Upper lobe of left lung (tissue), 6 donors: Measurements from ENCODE around the gene UBQLN1. TPM values are rescaled to one million over a fixed set of nuclear protein-coding genes. Genes with fewer than 3 reads are reported as not detected.

Experiments
- ATAC-seq, 2 donors: fragments of 200-7000 bp; cut with Tn5 transposase; one replicate each; pipeline ENCODE4 v1.9.1; 2022; ENCODE audit warnings: mild to moderate bottlenecking in 2 of 2, moderate library complexity in 2 of 2; ENCODE audit not compliant: low FRiP score in 2 of 2
- DNase-seq, 2 donors: peaks; one replicate each; pipeline ENCODE4 v3.0.0-alpha.2; 2019 to 2020
- H3K27ac ChIP-seq, 4 donors: fragments of 200-600 bp; sonication (generic); one replicate each; pipeline ENCODE4 v1.5.1; 2016 to 2019
- H3K27me3 ChIP-seq, 4 donors: fragments of 200-600 bp; sonication (generic); one replicate each; pipeline ENCODE4 v1.5.1; 2017 to 2019
- H3K36me3 ChIP-seq, 4 donors: fragments of 200-600 bp; sonication (generic); one replicate each; pipeline ENCODE4 v1.5.1; 2016 to 2019
- H3K4me1 ChIP-seq, 4 donors: fragments of 200-600 bp; sonication (generic); one replicate each; pipeline ENCODE4 v1.5.1; 2018 to 2019
- H3K4me3 ChIP-seq, 4 donors: fragments of 200-600 bp; sonication (generic); one replicate each; pipeline ENCODE4 v1.5.1; 2017 to 2019; ENCODE audit warnings: mild to moderate bottlenecking in 2 of 4, moderate library complexity in 1 of 4
- H3K9me3 ChIP-seq, 4 donors: fragments of 200-600 bp; sonication (generic); one replicate each; pipeline ENCODE4 v1.5.1; 2018 to 2019
- EP300 ChIP-seq, 4 donors: sonication (generic); formaldehyde crosslinking; IDR thresholded peaks; one replicate each; pipeline ENCODE4 v1.5.1; 2017; ENCODE audit warnings: antibody characterized with exemption in 4 of 4, control low read depth in 2 of 4
- POLR2A ChIP-seq, 4 donors: fragments of 450-650 bp; IDR thresholded peaks; one replicate each; pipeline ENCODE4 v1.5.1; 2016 to 2017; ENCODE audit warnings: antibody characterized with exemption in 4 of 4, mild to moderate bottlenecking in 2 of 4
- POLR2AphosphoS5 ChIP-seq, 2 donors: sonication (generic); formaldehyde crosslinking; IDR thresholded peaks; one replicate each; pipeline ENCODE4 v1.5.1; 2017; ENCODE audit warnings: antibody characterized with exemption in 2 of 2
- WGBS, 2 donors: methylation state at CpG; one replicate each; pipeline ENCODE4 v1.1.5; 2017 to 2018; 5-methylcytosine and 5-hydroxymethylcytosine counted together
- total RNA-seq, 6 donors: library from RNA; depleted of rRNA in 4 of 6; stranded (reverse); fragments of >200 nt in 4 of 6; gene quantifications; one replicate each; pipeline versions ENCODE4 v1.1.0 to v1.2.1, GENCODE V29; 2016 to 2021
- TF ChIP-seq, protein P1 (sequence below), 6 experiments: fragments of 450-650 bp in 4 of 6; fragments of 200-600 bp in 2 of 6; sonication (generic) in 2 of 6; IDR thresholded peaks; one replicate each; pipeline ENCODE4 v1.5.1; 2016 to 2019; ENCODE audit warnings: antibody characterized with exemption in 6 of 6
- donor health status: DM: no; HTN: no; CAD: no; lungs with moderate emphysema.
- donor health status: DM: no; HTN: yes; CAD: no; lungs with severe emphysema.

UBQLN1 gene
- total RNA-seq, 6 donors from 2014 or later, result 75.6 to 113 (median 84.7) TPM

GRCh38 chr9:83665580-83666200 is 42.1 kb downstream of the UBQLN1 start:
- no peak for TF ChIP-seq EP300 (IDR thresholded peaks at IDR 0.05)
- TF ChIP-seq, protein P1, sequence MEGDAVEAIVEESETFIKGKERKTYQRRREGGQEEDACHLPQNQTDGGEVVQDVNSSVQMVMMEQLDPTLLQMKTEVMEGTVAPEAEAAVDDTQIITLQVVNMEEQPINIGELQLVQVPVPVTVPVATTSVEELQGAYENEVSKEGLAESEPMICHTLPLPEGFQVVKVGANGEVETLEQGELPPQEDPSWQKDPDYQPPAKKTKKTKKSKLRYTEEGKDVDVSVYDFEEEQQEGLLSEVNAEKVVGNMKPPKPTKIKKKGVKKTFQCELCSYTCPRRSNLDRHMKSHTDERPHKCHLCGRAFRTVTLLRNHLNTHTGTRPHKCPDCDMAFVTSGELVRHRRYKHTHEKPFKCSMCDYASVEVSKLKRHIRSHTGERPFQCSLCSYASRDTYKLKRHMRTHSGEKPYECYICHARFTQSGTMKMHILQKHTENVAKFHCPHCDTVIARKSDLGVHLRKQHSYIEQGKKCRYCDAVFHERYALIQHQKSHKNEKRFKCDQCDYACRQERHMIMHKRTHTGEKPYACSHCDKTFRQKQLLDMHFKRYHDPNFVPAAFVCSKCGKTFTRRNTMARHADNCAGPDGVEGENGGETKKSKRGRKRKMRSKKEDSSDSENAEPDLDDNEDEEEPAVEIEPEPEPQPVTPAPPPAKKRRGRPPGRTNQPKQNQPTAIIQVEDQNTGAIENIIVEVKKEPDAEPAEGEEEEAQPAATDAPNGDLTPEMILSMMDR (IDR thresholded peaks at IDR 0.05), result no peak
- no peak for TF ChIP-seq POLR2AphosphoS5 (IDR thresholded peaks at IDR 0.05)
- no peak for TF ChIP-seq POLR2A (IDR thresholded peaks at IDR 0.05)
- Histone ChIP-seq H3K27me3 (no peaks in the 10 kb centered on the region), H3K9me3 (no peaks in the 10 kb centered on the region), H3K36me3 (peaks cover 22 to 60% (median 30%) of the 10 kb centered on the region in 4 donors), H3K27ac (peak overlapping the region; percentile 13 to 70 (median 24)), H3K4me1 (peaks cover 0 to 4% (median 4%) of the 10 kb centered on the region in 4 donors), H3K4me3 (no peak overlapping the region)
- ATAC-seq, result no peak
- no peak for DNase-seq
- WGBS, 2 donors, result 45 to 46% methylated on average over 5 of the region's 5 CpGs

DNA sequence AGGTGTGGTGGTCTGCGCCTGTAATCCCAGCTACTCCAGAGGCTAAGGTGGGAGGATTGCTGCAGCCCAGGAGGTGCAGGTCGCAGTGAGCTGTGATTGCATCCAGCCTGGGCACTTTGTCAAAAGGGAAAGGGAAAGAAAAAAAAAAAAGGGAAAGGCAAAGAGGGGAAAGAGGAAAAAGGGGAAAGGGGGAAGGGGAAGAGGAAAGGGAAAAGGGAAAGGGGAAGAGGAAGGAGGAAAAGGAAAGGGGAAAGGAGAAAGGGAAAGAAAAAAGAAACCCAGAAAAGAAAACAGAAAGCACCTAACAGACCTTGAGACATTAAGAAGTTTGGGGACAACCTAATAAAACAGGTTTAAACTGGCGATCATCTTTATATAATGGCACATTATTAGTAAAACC is 44.8 kb downstream of the UBQLN1 start:
- no peak overlapping the region for H3K27ac ChIP-seq
- TF ChIP-seq, protein P1 (IDR thresholded peaks at IDR 0.05), result no peak
- H3K27me3 ChIP-seq, result no peaks in the 10 kb centered on the region
- ATAC-seq (no peak), DNase-seq (no peak)
- peaks cover 26 to 67% (median 41%) of the 10 kb centered on the region in 4 donors for H3K36me3 ChIP-seq
- H3K9me3 ChIP-seq, result no peaks in the 10 kb centered on the region
- 96 to 98% methylated on average over 3 of the region's 3 CpGs for WGBS, 2 donors
- H3K4me3 ChIP-seq, result no peak overlapping the region
- peaks cover 0 to 4% (median 4%) of the 10 kb centered on the region in 4 donors for H3K4me1 ChIP-seq

GRCh38 chr9:83656952-83657351 is 50.8 kb downstream of the UBQLN1 start:
- no peak overlapping the region for H3K4me3 ChIP-seq
- TF ChIP-seq POLR2A (IDR thresholded peaks at IDR 0.05) (no peak), POLR2AphosphoS5 (IDR thresholded peaks at IDR 0.05) (no peak), EP300 (IDR thresholded peaks at IDR 0.05) (no peak)
- TF ChIP-seq, protein P1 (IDR thresholded peaks at IDR 0.05), result no peak
- DNase-seq, result no peak
- H3K36me3 ChIP-seq, result peaks cover 19 to 93% (median 28%) of the 10 kb centered on the region in 4 donors
- no peaks in the 10 kb centered on the region for H3K9me3 ChIP-seq
- no peaks in the 10 kb centered on the region for H3K27me3 ChIP-seq
- 81 to 90% methylated on average over 6 of the region's 6 CpGs for WGBS, 2 donors
- H3K4me1 ChIP-seq, result no peaks in the 10 kb centered on the region
- no peak for ATAC-seq
- H3K27ac ChIP-seq, result no peak overlapping the region

DNA sequence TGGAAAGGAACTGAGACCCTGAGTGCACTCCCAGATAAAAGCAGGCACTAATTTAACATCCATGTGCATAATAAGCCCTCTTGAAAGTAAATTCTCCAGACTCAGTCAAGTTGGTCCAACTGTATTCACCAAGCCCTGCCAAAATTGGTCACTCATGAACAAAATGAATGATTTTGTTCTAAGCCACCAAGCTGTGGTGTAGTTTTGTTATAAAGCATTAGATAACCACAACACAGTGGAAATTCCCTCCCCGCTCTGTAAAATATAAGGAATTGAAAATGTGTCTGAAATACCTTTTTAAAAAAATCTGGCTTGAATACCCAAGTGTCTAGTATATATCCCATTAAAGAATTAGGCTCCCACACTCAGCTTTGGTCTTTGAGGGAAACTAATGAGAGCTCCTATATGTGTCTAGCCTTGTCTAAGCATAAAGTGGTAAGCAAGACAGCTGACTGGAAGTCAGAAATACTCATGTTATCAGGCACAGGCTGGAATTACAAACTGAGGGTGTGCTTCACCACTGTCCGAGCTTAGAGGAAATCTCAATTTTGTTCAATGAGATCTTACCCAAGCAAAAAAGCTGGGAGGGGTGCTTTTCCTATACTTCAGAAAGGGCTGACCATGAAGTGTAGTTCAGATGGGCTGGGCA is 51.6 kb downstream of the UBQLN1 start:
- no peaks in the 10 kb centered on the region for H3K4me1 ChIP-seq
- WGBS, 2 donors, result 93 to 96% methylated on average over 2 of the region's 2 CpGs
- no peak overlapping the region for H3K4me3 ChIP-seq
- no peaks in the 10 kb centered on the region for H3K9me3 ChIP-seq
- peaks cover 14 to 93% (median 22%) of the 10 kb centered on the region in 4 donors for H3K36me3 ChIP-seq
- DNase-seq (no peak), ATAC-seq (no peak)
- TF ChIP-seq, protein P1 (IDR thresholded peaks at IDR 0.05), result no peak
- TF ChIP-seq EP300 (IDR thresholded peaks at IDR 0.05) (no peak), POLR2AphosphoS5 (IDR thresholded peaks at IDR 0.05) (no peak), POLR2A (IDR thresholded peaks at IDR 0.05) (no peak)
- H3K27me3 ChIP-seq, result no peaks in the 10 kb centered on the region
- H3K27ac ChIP-seq, result no peak overlapping the region

- Histone ChIP-seq H3K9me3 (no peaks in the 10 kb centered on the region), H3K4me3 (no peak overlapping the region), H3K27me3 (no peaks in the 10 kb centered on the region), H3K36me3 (peaks cover 9 to 90% (median 19%) of the 10 kb centered on the region in 4 donors), H3K27ac (no peak overlapping the region), H3K4me1 (no peaks in the 10 kb centered on the region)
- 43 to 65% methylated on average over 1 of the region's 1 CpG for WGBS, 2 donors
- DNase-seq (no peak), ATAC-seq (no peak)
- TF ChIP-seq POLR2AphosphoS5 (IDR thresholded peaks at IDR 0.05) (no peak), EP300 (IDR thresholded peaks at IDR 0.05) (no peak), POLR2A (IDR thresholded peaks at IDR 0.05) (no peak)
- TF ChIP-seq, protein P1 (IDR thresholded peaks at IDR 0.05), result no peak
Observed at GRCh38 chr9:83655433-83655832, 52.3 kb downstream of the UBQLN1 start.
